H1 (cell line): Measurements from ENCODE around the gene RTTN. TPM values are rescaled to one million over a fixed set of nuclear protein-coding genes. Genes with fewer than 3 reads are reported as not detected.
A peak's percentile ranks its signal among the peaks of the same experiment; 100 is the strongest.

ENCODE experiments used
- CTCF ChIA-PET: fragments of 300-600 bp; sonication (Branson Sonifier 250); formaldehyde crosslinking; loops from one replicate; lab custom pipeline; 2021; ENCODE audit not compliant: partially characterized antibody; lab: Charles Lee
- POLR2A ChIA-PET: fragments of 300-600 bp; sonication (Branson Sonifier 250); formaldehyde crosslinking; loops from one replicate; lab custom pipeline; 2021; ENCODE audit warnings: inconsistent platforms; ENCODE audit not compliant: partially characterized antibody; lab: Charles Lee
- DNase-seq, 2 experiments: peaks; one replicate each; pipeline versions ENCODE4 v3.0.0 to v3.0.0-alpha.2; 2010 to 2022; ENCODE audit warnings: low spot score in 2 of 2, low read depth in 1 of 2, mixed read lengths in 1 of 2
- FAIRE-seq: peaks from 2 replicates; lab custom pipeline; 2011; peaks lifted over from hg19 to GRCh38; lab: Jason Lieb, UNC
- H2AFZ ChIP-seq: 2 replicates; pipeline ENCODE4 v1.8.1; 2012; ENCODE audit warnings: low read length, inconsistent platforms
- H2AK5ac ChIP-seq: 2 replicates; pipeline ENCODE4 v1.6.1; 2013; ENCODE audit warnings: low read depth, low read length
- H2BK120ac ChIP-seq: replicated peaks from 2 replicates; pipeline ENCODE3; 2013; ENCODE audit warnings: low read depth, low read length, inconsistent platforms
- H2BK12ac ChIP-seq: 2 replicates; pipeline ENCODE4 v1.6.1; 2013; ENCODE audit warnings: low read depth, low read length
- H2BK15ac ChIP-seq: 2 replicates; pipeline ENCODE4 v1.6.1; 2013; ENCODE audit warnings: low read length
- H2BK20ac ChIP-seq: 2 replicates; pipeline ENCODE4 v1.6.1; 2013; ENCODE audit warnings: low read length
- H2BK5ac ChIP-seq: 2 replicates; pipeline ENCODE4 v1.6.1; 2013; ENCODE audit warnings: low read depth, low read length
- H3K14ac ChIP-seq: 2 replicates; pipeline ENCODE4 v1.6.1; 2013; ENCODE audit warnings: inconsistent platforms; ENCODE audit not compliant: insufficient read length
- H3K18ac ChIP-seq: 2 replicates; pipeline ENCODE4 v1.6.1; 2013; ENCODE audit warnings: low read length; ENCODE audit errors: extremely low read depth
- H3K23ac ChIP-seq: 2 replicates; pipeline ENCODE4 v1.6.1; 2013; ENCODE audit warnings: inconsistent platforms; ENCODE audit not compliant: insufficient read length
- H3K23me2 ChIP-seq: 2 replicates; pipeline ENCODE4 v1.6.1; 2013; ENCODE audit warnings: low read depth, low read length
- H3K27ac ChIP-seq: 2 replicates; pipeline ENCODE4 v1.6.1; 2011; ENCODE audit warnings: low read depth, low read length, inconsistent platforms
- H3K27me3 ChIP-seq, 4 experiments: replicated peaks in 1 of 4; 1 replicate in 1 of 4; 2 replicates in 3 of 4; pipeline versions ENCODE4 v1.6.1 to v1.8.1; 2011 to 2013; ENCODE audit warnings: low read length in 3 of 4, mild to moderate bottlenecking in 3 of 4, inconsistent platforms in 2 of 4, mixed read lengths in 2 of 4, moderate library complexity in 1 of 4; ENCODE audit not compliant: control insufficient read depth in 3 of 4, insufficient read depth in 3 of 4; ENCODE audit errors: extremely low read depth in 1 of 4
- H3K36me3 ChIP-seq, 4 experiments: 2 replicates each; pipeline versions ENCODE4 v1.6.1 to v1.8.1; 2011 to 2013; ENCODE audit warnings: mild to moderate bottlenecking in 4 of 4, low read length in 3 of 4, moderate library complexity in 2 of 4, control low read depth in 1 of 4, inconsistent platforms in 1 of 4; ENCODE audit not compliant: insufficient read depth in 4 of 4, control insufficient read depth in 2 of 4
- H3K4ac ChIP-seq: replicated peaks from 2 replicates; pipeline ENCODE3; 2013; ENCODE audit warnings: low read length, low read depth, mixed read lengths, inconsistent platforms; ENCODE audit not compliant: insufficient read length
- H3K4me1 ChIP-seq, 4 experiments: replicated peaks in 1 of 4; 1 replicate in 1 of 4; 2 replicates in 3 of 4; pipeline versions ENCODE4 v1.6.1 to v1.8.1; 2011 to 2013; ENCODE audit warnings: low read length in 3 of 4, inconsistent platforms in 2 of 4, mixed read lengths in 1 of 4; ENCODE audit not compliant: insufficient read depth in 4 of 4, control insufficient read depth in 3 of 4
- H3K4me2 ChIP-seq, 2 experiments: 2 replicates each; pipeline versions ENCODE4 v1.6.1 to v1.8.1; 2011 to 2013; ENCODE audit warnings: low read depth in 2 of 2, low read length in 2 of 2, control low read depth in 1 of 2, inconsistent platforms in 1 of 2, mild to moderate bottlenecking in 1 of 2; ENCODE audit not compliant: insufficient read depth in 1 of 2
- H3K4me3 ChIP-seq, 4 experiments: fragments of 200-600, 300-600 bp in 1 of 4; sonication (generic), shearing (Covaris generic), sonication (Bioruptor Twin) in 1 of 4; 2 replicates each; pipeline versions ENCODE4 v1.5.1 to v1.8.1; 2011 to 2016; ENCODE audit warnings: low read length in 4 of 4, low read depth in 3 of 4, control low read depth in 2 of 4, inconsistent platforms in 2 of 4, mild to moderate bottlenecking in 2 of 4, mixed read lengths in 1 of 4, moderate library complexity in 1 of 4; ENCODE audit not compliant: insufficient read depth in 2 of 4; ENCODE audit errors: extremely low read depth in 1 of 4
- H3K56ac ChIP-seq: replicated peaks from 2 replicates; pipeline ENCODE3; 2013; ENCODE audit warnings: low read depth, mild to moderate bottlenecking, mixed read lengths, low read length, inconsistent platforms; ENCODE audit not compliant: insufficient read length
- H3K79me1 ChIP-seq: 2 replicates; pipeline ENCODE4 v1.6.1; 2013; ENCODE audit warnings: low read depth, low read length, control low read depth
- H3K79me2 ChIP-seq, 2 experiments: 2 replicates each; pipeline versions ENCODE4 v1.6.1 to v1.8.1; 2012 to 2013; ENCODE audit warnings: low read length in 2 of 2, mild to moderate bottlenecking in 2 of 2, inconsistent platforms in 1 of 2; ENCODE audit not compliant: insufficient read depth in 2 of 2, control insufficient read depth in 1 of 2
- H3K9ac ChIP-seq, 4 experiments: replicated peaks in 1 of 4; 1 replicate in 1 of 4; 2 replicates in 3 of 4; pipeline versions ENCODE4 v1.6.1 to v1.8.1; 2011 to 2013; ENCODE audit warnings: low read depth in 3 of 4, low read length in 3 of 4, control low read depth in 2 of 4, mild to moderate bottlenecking in 2 of 4, moderate library complexity in 2 of 4, inconsistent platforms in 1 of 4; ENCODE audit errors: extremely low read depth in 1 of 4
- H3K9me3 ChIP-seq, 2 experiments: 2 replicates each; pipeline versions ENCODE4 v1.6.1 to v1.8.1; 2012 to 2013; ENCODE audit warnings: mild to moderate bottlenecking in 2 of 2, moderate library complexity in 2 of 2, control low read depth in 1 of 2, inconsistent platforms in 1 of 2, low read depth in 1 of 2, low read length in 1 of 2, mixed read lengths in 1 of 2; ENCODE audit not compliant: insufficient read depth in 2 of 2
- H4K20me1 ChIP-seq, 2 experiments: replicated peaks in 1 of 2; 2 replicates each; pipeline versions ENCODE3 to v1.8.1; 2011 to 2013; ENCODE audit warnings: inconsistent platforms in 2 of 2, low read length in 2 of 2, mild to moderate bottlenecking in 1 of 2; ENCODE audit not compliant: insufficient read depth in 2 of 2, control insufficient read depth in 1 of 2
- H4K5ac ChIP-seq: 2 replicates; pipeline ENCODE4 v1.6.1; 2013; ENCODE audit warnings: low read length, low read depth, mixed read lengths, inconsistent platforms; ENCODE audit not compliant: insufficient read length
- H4K8ac ChIP-seq: 2 replicates; pipeline ENCODE4 v1.8.0; 2013; ENCODE audit warnings: mild to moderate bottlenecking, moderate library complexity, low read length, inconsistent platforms; ENCODE audit not compliant: insufficient read depth; ENCODE audit errors: extremely low read depth
- H4K91ac ChIP-seq: replicated peaks from 2 replicates; pipeline ENCODE3; 2013; ENCODE audit warnings: low read length, mixed read lengths, inconsistent platforms; ENCODE audit not compliant: insufficient read length
- CEBPB ChIP-seq: IDR thresholded peaks from 2 replicates; pipeline ENCODE4 v1.6.1; 2012; ENCODE audit warnings: low read depth, low read length
- HDAC6 ChIP-seq: IDR thresholded peaks from one replicate; pipeline ENCODE4 v1.7.1; 2012; ENCODE audit warnings: low read depth, mild to moderate bottlenecking, inconsistent platforms, low read length, moderate library complexity
- WGBS, 2 experiments: shearing (Covaris generic) in 1 of 2; methylation state at CpG; one replicate each; pipeline versions ENCODE4 v1.1.6 to v1.1.7; 2013 to 2015; ENCODE audit warnings: low lambda C conversion rate in 2 of 2, mixed read lengths in 2 of 2, inconsistent platforms in 1 of 2, low coverage in 1 of 2, missing lambda C conversion rate in 1 of 2; ENCODE audit not compliant: insufficient replicate concordance in 2 of 2, insufficient coverage in 1 of 2, insufficient read length in 1 of 2; ENCODE audit errors: extremely low coverage in 1 of 2, missing lambda C conversion rate in 1 of 2; 5-methylcytosine and 5-hydroxymethylcytosine counted together
- polyA plus RNA-seq, 7 experiments: library from polyadenylated mRNA; depleted of rRNA in 3 of 7; stranded (reverse) in 5 of 7; unstranded in 2 of 7; fragments of >200 nt in 5 of 7; fragments of 200-250 nt in 2 of 7; gene quantifications; 1 replicate in 5 of 7; 2 replicates in 1 of 7; 4 replicates in 1 of 7; pipeline versions ENCODE4 v1.2.1 to v1.2.3, GENCODE V29; 2011 to 2013; ENCODE audit warnings: missing spikeins in 2 of 7, mixed read lengths in 2 of 7
- total RNA-seq: library from RNA; stranded (reverse); fragmentation: NEBNext Ultra II Directional; extraction: Animal tissue kit (Norgen Biotek cat#: 25700); gene quantifications from 2 replicates; pipeline ENCODE4 v1.2.1, GENCODE V29; 2021

The RTTN gene
- total and polyA plus RNA-seq, 2 of the 8 experiments (the other 6 are each of a cell fraction or from before 2014, with no cell fraction given), result 9.1 to 21.4 TPM

- Histone ChIP-seq H3K4me3 (no peak overlapping the region), H3K79me2 (no peaks in the 10 kb centered on the region), H3K4me2 (no peak overlapping the region), H3K18ac (no peak overlapping the region), H3K23ac (no peak overlapping the region), H4K91ac (no peak overlapping the region), H2BK20ac (no peak overlapping the region), H4K8ac (no peak overlapping the region), H4K5ac (no peak overlapping the region), H2BK5ac (no peak overlapping the region), H2BK12ac (no peak overlapping the region), H3K14ac (no peak overlapping the region), H3K56ac (no peak overlapping the region), H3K23me2 (no peaks in the 10 kb centered on the region), H3K27ac (no peak overlapping the region), H2BK120ac (no peak overlapping the region), H3K9ac (no peak overlapping the region), H2AK5ac (no peak overlapping the region), H3K79me1 (no peaks in the 10 kb centered on the region), H3K4me1 (no peaks in the 10 kb centered on the region), H3K36me3 (peaks cover 0 to 6% (median 2%) of the 10 kb centered on the region in 4 experiments; a peak in 3 of 8 replicates), H3K4ac (no peak overlapping the region), H2AFZ (no peak overlapping the region), H3K9me3 (no peaks in the 10 kb centered on the region), H2BK15ac (no peak overlapping the region), H3K27me3 (no peaks in the 10 kb centered on the region), H4K20me1 (no peaks in the 10 kb centered on the region)
- peak; percentile 58; the same call in 1 of the 2 replicates for TF ChIP-seq CEBPB
- no peak for TF ChIP-seq HDAC6
- WGBS, 2 experiments, result 70% methylated on average over 5 of the region's 5 CpGs; no CpG with 5 or more reads in 1 of the 2 experiments
- FAIRE-seq (no peak), DNase-seq (no peak)
- ChIA-PET POLR2A (no interaction called here), CTCF (interaction anchor here (0.6 to 2.6 kb wide), 11 partner anchors 12 to 622 kb away, joined by 3 to 10 read pairs (median 3); no protein-coding TSS in a partner anchor)
Measured at GRCh38 chr18:70085641-70086040, 119.8 kb downstream of the RTTN start.
